GM19193 (cell line): Measurements from ENCODE around the gene MEF2A.

ENCODE experiments used
- POLR2A ChIP-seq: IDR thresholded peaks from 4 replicates; pipeline ENCODE4 v1.6.1; 2011; ENCODE audit not compliant: insufficient read depth, insufficient read length; ENCODE audit errors: extremely low read depth

MEF2A gene

GRCh38 chr15:99565299-99566156 lies at the start of gene MEF2A:
MEF2A (plus strand) TSS chr15:99565984; CDS start chr15:99633120, 67,136 bp downstream.
- peak; percentile 87 for TF ChIP-seq POLR2A

GRCh38 chr15:99518191-99518590 lies 47.6 kb upstream of the MEF2A start:
- no peak for TF ChIP-seq POLR2A

DNA sequence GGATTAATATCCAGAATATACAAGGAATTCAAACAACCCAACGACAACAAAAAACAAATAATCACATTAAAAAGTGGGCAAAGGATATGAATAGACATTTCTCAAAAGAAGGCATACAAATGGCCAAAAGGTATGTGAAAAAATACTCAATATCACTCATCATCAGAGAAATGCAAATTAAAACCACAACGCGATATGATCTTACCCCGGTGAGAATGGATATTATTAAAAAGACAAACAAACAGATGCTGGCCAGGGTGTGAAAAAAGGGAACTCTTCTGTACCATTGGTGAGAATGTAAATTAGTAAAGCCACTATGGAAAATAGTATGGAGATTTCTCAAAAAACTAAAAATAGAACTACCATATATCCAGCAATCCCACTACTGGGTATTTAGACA lies 43.5 kb upstream of the MEF2A start:
- no peak for TF ChIP-seq POLR2A

GRCh38 chr15:99526176-99526575 lies 39.6 kb upstream of the MEF2A start:
- TF ChIP-seq POLR2A: no peak

DNA sequence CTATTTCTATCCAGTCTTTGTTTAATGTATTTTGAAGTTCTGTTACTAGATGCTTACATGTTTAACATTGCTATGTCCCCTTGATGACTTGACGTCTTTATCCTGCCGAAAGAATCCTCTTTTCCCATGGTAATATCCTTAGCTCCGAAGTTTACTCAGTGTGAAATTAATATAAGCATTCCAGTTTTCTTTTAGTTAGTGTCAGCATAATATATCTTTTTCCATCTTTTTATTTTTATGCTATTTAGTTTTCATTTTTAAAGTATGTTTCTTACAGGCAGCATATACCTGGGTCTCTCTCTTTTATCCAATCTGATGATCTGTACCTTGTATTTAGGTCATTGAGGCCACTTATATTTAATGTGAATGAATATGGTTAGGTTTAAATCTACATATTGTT lies 39.1 kb upstream of the MEF2A start:
- no peak for TF ChIP-seq POLR2A

DNA sequence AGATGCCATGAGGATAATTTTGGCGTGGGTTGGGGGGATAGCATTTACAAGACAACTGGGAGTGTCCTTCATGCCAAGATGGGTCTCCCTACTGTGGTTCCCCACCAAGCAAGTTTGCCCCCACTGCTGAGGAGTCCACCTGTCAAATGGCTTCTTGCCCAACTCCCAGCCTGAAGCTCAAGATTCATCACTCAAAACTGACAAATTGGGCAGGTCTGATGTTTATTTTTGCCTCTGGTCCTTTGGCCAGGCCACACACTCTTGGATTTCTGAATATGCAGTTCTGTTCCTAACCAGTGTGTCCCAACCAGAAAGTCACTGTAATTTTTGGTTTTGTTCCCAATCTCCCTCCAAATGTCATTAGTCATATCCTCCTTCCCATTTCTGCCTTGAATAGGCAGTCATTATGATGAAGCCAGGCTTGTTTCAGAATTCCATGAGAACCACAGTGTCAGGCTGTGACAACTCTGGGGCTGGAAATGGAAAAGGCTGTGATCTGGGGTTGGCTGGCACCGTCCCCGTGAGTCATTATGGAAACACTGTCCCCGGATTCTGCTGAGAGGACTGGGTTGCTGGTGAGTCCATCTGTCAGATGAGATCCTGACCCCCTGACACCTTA lies 29.3 kb upstream of the MEF2A start:
- no peak for TF ChIP-seq POLR2A

DNA sequence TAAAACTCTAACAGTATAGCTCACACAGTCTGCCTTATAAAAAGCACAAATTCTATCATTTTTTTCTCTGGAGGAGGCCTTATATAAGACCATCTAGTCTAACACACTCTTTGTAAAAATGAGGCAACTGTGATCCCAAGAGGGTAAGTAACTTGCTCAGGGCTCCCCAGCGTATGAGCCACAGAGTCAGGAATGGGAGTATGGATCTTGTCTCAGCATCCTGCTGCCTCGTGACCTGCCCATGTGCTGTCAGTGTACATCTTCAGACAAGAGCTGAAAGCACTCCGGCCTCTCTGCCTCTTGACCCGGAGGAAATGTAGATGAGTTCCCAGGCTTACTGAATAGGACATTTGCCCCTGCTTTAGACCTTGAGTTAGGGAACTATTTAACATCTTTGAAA lies 28.4 kb upstream of the MEF2A start:
- no peak for TF ChIP-seq POLR2A

- TF ChIP-seq POLR2A: no peak
Measured at GRCh38 chr15:99538261-99538660, 27.5 kb upstream of the MEF2A start.

DNA sequence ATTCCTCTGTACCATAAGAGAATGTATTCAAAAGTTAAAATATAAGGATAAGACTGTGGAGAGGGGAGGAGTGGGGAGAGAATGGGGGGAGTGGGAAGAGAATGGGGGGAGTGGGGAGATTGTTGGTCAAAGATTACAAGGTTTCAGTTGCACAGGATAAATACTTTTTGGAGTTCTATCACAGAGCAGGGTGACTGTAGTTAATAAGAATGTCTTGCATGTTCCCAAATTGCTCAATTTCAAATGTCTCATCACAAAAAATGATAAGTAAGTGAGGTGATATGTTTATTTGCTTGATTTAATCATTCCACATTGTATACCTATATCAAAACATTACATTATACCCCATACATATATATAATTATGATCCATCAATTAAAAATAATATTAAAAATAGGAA lies 23.0 kb upstream of the MEF2A start:
- no peak for TF ChIP-seq POLR2A

DNA sequence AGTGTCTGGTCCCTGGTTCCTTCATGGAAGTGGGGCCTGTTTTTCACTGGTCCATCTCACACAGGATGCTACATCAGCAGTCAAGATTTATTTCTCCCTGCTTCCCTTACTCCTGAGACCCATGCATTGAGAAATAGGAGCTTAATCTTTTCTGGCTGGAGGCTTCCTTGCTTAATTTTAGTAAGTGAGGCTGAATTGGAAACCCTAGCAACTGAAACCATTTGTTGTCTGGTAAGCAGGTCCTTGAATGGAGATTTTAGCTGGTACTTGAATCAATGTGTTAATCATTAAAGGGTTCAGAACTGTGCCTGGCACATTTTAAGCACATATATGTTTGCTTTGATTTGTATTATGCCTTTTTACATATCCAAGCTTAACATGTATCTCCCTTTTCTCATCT lies 20.2 kb upstream of the MEF2A start:
- no peak for TF ChIP-seq POLR2A

- no peak for TF ChIP-seq POLR2A
Measured at GRCh38 chr15:99546441-99547100, 19.2 kb upstream of the MEF2A start.

GRCh38 chr15:99547517-99547916 lies 18.3 kb upstream of the MEF2A start:
- TF ChIP-seq POLR2A: no peak

DNA sequence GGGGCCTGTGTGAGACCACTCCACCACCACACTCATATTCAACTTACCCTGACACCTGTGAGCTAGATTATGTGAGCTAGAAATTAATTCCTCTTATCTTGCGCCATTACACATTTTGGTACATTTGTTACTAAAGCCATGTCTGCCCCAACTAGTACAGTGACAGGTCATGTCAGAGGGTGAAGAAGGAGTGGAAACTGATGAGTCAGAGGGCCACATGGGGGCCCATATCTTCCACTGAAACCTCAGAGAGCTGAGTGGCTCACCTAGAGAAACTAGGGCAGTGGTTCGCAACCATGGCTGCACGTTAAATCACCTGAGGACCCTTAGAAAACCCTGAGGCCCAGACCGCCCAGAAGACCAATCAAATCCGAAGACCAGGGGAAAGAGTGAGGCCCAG lies 15.7 kb upstream of the MEF2A start:
- TF ChIP-seq POLR2A: no peak

- TF ChIP-seq POLR2A: no peak
Measured at GRCh38 chr15:99552111-99552510, 13.7 kb upstream of the MEF2A start.

DNA sequence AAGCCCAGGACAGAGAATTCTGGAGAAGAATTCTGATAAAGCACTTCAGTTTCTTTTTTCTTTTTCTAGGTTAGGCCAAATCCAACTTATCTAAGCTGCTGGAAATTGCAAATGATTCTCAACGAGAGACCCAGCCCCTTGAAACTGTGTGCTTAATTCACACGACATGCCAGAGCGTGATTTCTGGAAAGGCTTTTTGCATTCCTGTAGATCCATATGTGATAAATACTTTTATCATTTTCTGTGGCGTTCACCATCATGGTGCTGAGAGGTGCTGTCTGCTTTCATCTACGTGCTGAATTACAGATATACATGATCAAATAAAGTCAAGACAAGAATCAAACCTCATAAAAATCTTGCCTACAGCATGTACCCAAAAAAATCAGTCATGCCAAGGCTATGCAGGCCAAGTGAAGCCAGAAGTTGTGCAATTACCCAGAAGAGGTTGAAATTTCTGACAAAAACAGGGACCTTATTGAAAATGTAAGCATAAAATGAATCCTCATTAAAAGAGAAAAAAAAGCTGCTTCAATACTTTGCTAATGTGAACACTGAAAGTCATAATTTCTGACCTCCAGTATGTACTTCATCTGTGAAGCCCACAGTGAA lies 10.8 kb upstream of the MEF2A start:
- no peak for TF ChIP-seq POLR2A
